Adrenal gland (tissue), 12 donors: Measurements from ENCODE around the gene SPATA2L. TPM values are rescaled to one million over a fixed set of nuclear protein-coding genes. Genes with fewer than 3 reads are reported as not detected.
A peak's percentile ranks its signal among the peaks of the same experiment; 100 is the strongest.

Experiments
- DNase-seq, 7 donors: peaks; one replicate each; pipeline ENCODE4 v3.0.0-alpha.2; 2019 to 2020
- H3K27ac ChIP-seq, 5 donors: fragments of 200-600 bp; sonication (generic) in 4 of 5; 1 replicate in 3 of 5; 2 replicates in 2 of 5; pipeline versions ENCODE4 v1.5.1 to v1.8.0; 2016 to 2020; ENCODE audit warnings: mild to moderate bottlenecking in 1 of 5
- H3K27me3 ChIP-seq: fragments of 200-600 bp; 2 replicates; pipeline ENCODE4 v1.8.0; 2021
- H3K36me3 ChIP-seq, 2 donors: fragments of 200-600 bp; replicated peaks in 1 of 2; 1 replicate in 1 of 2; 2 replicates in 1 of 2; pipeline versions ENCODE4 v1.5.1 to v1.8.0; 2018 to 2022
- H3K4me1 ChIP-seq, 2 donors: fragments of 200-600 bp; replicated peaks in 1 of 2; 1 replicate in 1 of 2; 2 replicates in 1 of 2; pipeline versions ENCODE4 v1.5.1 to v1.8.0; 2018 to 2021
- H3K4me3 ChIP-seq, 4 donors: fragments of 200-600 bp; sonication (generic) in 3 of 4; one replicate each; pipeline ENCODE4 v1.5.1; 2016 to 2018
- H3K9me3 ChIP-seq, 3 donors: fragments of 200-600 bp; sonication (generic) in 1 of 3; replicated peaks in 1 of 3; 1 replicate in 2 of 3; 2 replicates in 1 of 3; pipeline versions ENCODE4 v1.5.1 to v1.8.0; 2016 to 2021
- POLR2A ChIP-seq, 2 donors: fragments of 450-650 bp; IDR thresholded peaks; one replicate each; pipeline ENCODE4 v1.6.1; 2017; ENCODE audit warnings: antibody characterized with exemption in 2 of 2, mild to moderate bottlenecking in 2 of 2, moderate library complexity in 1 of 2
- WGBS, 4 donors: extraction: QIAGEN DNeasy Blood & Tissue Kit in 2 of 4; methylation state at CpG; one replicate each; pipeline versions ENCODE4 v1.1.5 to v1.1.7; 2013 to 2017; 5-methylcytosine and 5-hydroxymethylcytosine counted together
- intact Hi-C, 2 donors: fragments of 100-400 bp; cut with DNase I; formaldehyde crosslinking; loops; one replicate each; pipeline versions ENCODE4 v1.14.1 to v1.15.0; 2022 to 2023
- polyA plus RNA-seq, 3 donors: library from polyadenylated mRNA; stranded (reverse); fragments of 200-250 nt in 2 of 3; fragments of 350-450 nt in 1 of 3; fragmentation: Illumina TruSeq in 1 of 3; extraction: RNeasy Lipid Tissue Mini Kit (QIAGEN cat#74804) in 1 of 3; gene quantifications; one replicate each; pipeline ENCODE4 v1.2.3, GENCODE V29; 2013 to 2014
- total RNA-seq, 9 donors: library from RNA; depleted of rRNA in 4 of 9; stranded (reverse); fragments of >200 nt in 4 of 9; fragments of 120-200 nt in 1 of 9; fragmentation: NEBNext Ultra II Directional in 1 of 9; extraction: Animal tissue kit (Norgen Biotek cat#: 25700) in 1 of 9; gene quantifications; one replicate each; pipeline versions ENCODE4 v1.1.0 to v1.2.4, GENCODE V29; 2013 to 2023
- TF ChIP-seq, protein P1 (sequence below), 6 experiments: fragments of 450-650 bp in 4 of 6; fragments of 200-600 bp in 2 of 6; sonication (generic) in 1 of 6; IDR thresholded peaks; 1 replicate in 5 of 6; 2 replicates in 1 of 6; pipeline versions ENCODE4 v1.5.1 to v1.8.0; 2016 to 2021; ENCODE audit warnings: antibody characterized with exemption in 6 of 6, mild to moderate bottlenecking in 2 of 6, moderate library complexity in 1 of 6
- donor health status: healthy with polysubstance abuse.
- donor health status: Bipolar disorder and iron deficiency.
- donor health status: DM: yes; HTN: yes; CAD: no.
- donor health status: DM: no; HTN: no; CAD: no.
- donor health status: DM: no; HTN: no; CAD: no.
- donor health status: DM: yes; HTN: yes; CAD: no.

Gene SPATA2L
- total and polyA plus RNA-seq, 12 donors: 0.20 to 29.4 (median 11.2) TPM

DNA sequence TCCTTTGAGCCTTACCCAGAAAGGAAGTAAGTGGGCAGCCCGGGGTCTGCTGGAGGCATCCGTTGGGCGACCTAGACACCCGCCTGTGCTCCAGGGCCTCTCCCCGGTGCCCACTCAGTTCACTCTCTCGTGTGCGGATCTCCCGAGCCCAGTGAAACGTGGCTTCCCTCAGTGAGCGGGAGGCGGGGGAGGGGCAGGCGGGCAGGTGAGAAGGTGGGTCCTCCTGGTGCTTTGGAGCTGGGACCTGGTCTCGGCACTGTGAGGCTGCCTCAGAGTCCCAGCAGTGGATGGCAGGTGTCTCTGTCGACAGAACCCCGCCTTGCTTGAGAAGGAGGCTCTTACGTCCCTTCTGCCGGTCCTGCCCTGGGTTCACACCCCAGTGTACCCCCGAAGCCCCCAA lies 27.8 kb upstream of the SPATA2L start:
- Histone ChIP-seq H3K9me3 (no peaks in the 10 kb centered on the region), H3K36me3 (peaks cover 0 to 82% of the 10 kb centered on the region in 2 donors), H3K27ac (no peak overlapping the region), H3K27me3 (no peaks in the 10 kb centered on the region), H3K4me1 (peaks cover 0 to 5% of the 10 kb centered on the region in 2 donors), H3K4me3 (no peak overlapping the region)
- intact Hi-C loops: no loop called here
- WGBS, 4 donors: 85 to 95% (median 92%) methylated on average over 12 to 18 of the region's 18 CpGs
- DNase-seq: no peak
- TF ChIP-seq POLR2A (IDR thresholded peaks at IDR 0.05): no peak
- TF ChIP-seq, protein P1, sequence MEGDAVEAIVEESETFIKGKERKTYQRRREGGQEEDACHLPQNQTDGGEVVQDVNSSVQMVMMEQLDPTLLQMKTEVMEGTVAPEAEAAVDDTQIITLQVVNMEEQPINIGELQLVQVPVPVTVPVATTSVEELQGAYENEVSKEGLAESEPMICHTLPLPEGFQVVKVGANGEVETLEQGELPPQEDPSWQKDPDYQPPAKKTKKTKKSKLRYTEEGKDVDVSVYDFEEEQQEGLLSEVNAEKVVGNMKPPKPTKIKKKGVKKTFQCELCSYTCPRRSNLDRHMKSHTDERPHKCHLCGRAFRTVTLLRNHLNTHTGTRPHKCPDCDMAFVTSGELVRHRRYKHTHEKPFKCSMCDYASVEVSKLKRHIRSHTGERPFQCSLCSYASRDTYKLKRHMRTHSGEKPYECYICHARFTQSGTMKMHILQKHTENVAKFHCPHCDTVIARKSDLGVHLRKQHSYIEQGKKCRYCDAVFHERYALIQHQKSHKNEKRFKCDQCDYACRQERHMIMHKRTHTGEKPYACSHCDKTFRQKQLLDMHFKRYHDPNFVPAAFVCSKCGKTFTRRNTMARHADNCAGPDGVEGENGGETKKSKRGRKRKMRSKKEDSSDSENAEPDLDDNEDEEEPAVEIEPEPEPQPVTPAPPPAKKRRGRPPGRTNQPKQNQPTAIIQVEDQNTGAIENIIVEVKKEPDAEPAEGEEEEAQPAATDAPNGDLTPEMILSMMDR (IDR thresholded peaks at IDR 0.05): no peak

DNA sequence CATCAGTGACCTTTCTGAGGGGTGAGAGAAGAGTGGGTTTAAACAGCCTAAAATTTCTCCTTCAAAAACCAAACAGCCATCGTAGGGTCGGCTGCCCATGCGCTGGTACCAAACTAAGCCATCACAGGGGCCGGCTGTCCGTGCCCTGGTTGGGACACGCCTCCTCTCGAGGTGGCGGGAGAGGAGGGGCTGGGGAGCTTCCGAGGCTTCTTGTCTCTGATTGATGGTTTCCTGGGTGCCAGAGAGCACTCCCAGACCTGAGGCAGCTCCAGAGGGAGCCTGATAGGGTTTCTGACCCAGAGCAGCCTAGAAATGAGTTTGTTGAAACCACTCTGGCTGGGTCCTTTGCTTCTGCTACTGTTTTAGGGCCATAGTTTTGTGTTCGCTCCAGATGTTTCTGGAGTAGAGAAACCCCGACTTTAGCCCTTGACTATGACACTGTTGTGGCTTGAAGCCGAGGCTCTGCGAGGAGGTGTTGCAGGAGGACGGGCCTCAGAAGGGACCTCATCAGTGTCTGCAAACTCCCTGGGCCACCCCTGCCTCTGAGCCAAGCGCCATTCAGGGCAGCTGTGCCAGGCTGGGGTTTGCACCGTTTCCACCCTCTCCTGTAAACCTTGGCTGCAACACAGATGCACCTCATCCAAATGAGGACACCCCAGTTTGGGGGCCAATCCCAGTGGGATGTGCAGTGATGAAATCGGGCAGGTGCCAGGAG lies 26.1 kb upstream of the SPATA2L start:
- intact Hi-C loops: no loop called here
- H3K9me3 ChIP-seq: no peaks in the 10 kb centered on the region
- peaks cover 8 to 22% of the 10 kb centered on the region in 2 donors for H3K4me1 ChIP-seq
- H3K36me3 ChIP-seq: peaks cover 0 to 84% of the 10 kb centered on the region in 2 donors
- WGBS, 4 donors: 80 to 91% (median 83%) methylated on average over 9 to 17 of the region's 17 CpGs
- no peak for TF ChIP-seq POLR2A (IDR thresholded peaks at IDR 0.05)
- TF ChIP-seq, protein P1 (IDR thresholded peaks at IDR 0.05): no peak
- no peak overlapping the region for H3K4me3 ChIP-seq
- no peaks in the 10 kb centered on the region for H3K27me3 ChIP-seq
- no peak for DNase-seq
- H3K27ac ChIP-seq: no peak overlapping the region

DNA sequence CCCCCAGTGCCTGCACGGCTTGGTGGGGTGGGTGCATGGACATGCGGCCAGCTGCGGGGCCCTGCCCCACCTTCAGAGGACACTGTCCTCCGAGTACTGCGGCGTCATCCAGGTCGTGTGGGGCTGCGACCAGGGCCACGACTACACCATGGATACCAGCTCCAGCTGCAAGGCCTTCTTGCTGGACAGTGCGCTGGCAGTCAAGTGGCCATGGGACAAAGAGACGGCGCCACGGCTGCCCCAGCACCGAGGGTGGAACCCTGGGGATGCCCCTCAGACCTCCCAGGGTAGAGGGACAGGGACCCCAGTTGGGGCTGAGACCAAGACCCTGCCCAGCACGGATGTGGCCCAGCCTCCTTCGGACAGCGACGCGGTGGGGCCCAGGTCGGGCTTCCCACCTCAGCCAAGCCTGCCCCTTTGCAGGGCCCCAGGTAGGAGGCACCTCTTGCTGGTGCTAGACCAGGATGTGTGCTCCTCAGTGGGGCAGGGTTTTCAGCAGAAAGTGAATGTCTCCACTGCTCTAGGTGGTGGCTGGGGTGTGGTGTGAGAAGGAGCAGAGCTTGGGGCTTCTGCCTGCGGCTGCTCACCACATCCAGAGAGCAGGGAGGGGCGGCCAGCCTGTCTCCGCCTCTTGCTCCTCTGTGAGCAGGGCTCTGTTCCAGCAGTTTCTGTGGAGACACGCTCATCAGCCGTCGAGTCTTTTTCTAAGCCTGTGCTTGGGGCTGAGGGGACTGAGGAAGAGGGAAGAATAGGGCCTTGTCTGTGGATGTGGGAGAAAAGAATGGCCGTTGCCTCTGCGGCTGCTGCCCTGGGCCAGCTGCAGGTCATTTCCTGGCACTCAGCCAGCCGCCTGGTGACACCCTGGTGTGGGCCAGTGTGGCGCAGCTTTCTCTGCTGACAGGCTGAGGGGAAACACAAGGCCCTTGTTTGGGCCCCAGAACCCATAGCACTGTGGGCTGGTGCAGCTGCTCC lies 22.1 kb upstream of the SPATA2L start:
- peaks cover 0 to 48% of the 10 kb centered on the region in 2 donors for H3K36me3 ChIP-seq

More for the DNA sequence above, 22.1 kb upstream of the SPATA2L start:
- no peaks in the 10 kb centered on the region for H3K9me3 ChIP-seq
- H3K27ac ChIP-seq: peak overlapping the region in 2 of 5 donors; percentile 97 to 99
- no peaks in the 10 kb centered on the region for H3K27me3 ChIP-seq
- DNase-seq: peak in 2 of 7 donors; percentile 36 to 87
- TF ChIP-seq, protein P1 (IDR thresholded peaks at IDR 0.05): no peak
- no peak for TF ChIP-seq POLR2A (IDR thresholded peaks at IDR 0.05)
- no peak overlapping the region for H3K4me3 ChIP-seq
- peaks cover 26 to 46% of the 10 kb centered on the region in 2 donors for H3K4me1 ChIP-seq
- intact Hi-C loops: no loop called here
- 62 to 81% (median 70%) methylated on average over 2 to 30 of the region's 30 CpGs for WGBS, 4 donors
